Measurements from ENCODE around the gene LANCL3. TPM values are rescaled to one million over a fixed set of nuclear protein-coding genes. Genes with fewer than 3 reads are reported as not detected.

LANCL3 gene
- total RNA-seq, 1 donor from 2014 or later = 0.02 TPM

DNA sequence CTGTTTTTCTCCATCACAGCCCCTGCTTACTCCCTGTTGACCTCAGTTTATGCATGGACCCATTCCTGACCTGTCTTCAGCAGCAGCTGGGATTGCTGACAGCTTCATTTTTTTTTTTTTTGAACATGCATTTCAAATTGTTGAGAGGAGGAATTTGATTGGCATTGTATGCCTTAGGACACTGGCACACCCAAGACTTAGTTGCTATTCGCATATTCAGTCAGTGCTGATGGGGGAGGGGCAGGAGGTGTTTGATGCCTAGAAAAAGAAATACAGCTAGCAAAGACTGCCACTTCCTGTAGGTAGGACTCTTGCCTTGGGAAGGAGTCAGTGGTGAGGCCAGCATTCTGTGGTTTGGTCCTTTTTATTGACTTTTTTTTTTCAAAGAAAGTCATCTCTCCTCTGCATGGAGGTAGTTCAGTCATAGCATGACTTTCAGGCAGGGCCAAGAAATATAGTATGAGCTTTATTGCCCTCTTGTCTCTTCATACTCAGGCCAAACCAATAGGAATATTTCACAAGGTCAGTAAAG, 80.5 kb downstream of the LANCL3 start:
- Histone ChIP-seq H3K79me2 (ENCODE audit: low read depth) (no peaks in the 10 kb centered on the region), H3K9me3 (ENCODE audit: low read depth) (no peaks in the 10 kb centered on the region), H3K27me3 (no peaks in the 10 kb centered on the region), H2AFZ (replicated peaks) (no peak overlapping the region), H3K4me2 (no peak overlapping the region), H3K4me3 (no peak overlapping the region), H3K36me3 (no peaks in the 10 kb centered on the region), H3K4me1 (no peaks in the 10 kb centered on the region), H3K27ac (no peak overlapping the region), H3K9ac (no peak overlapping the region), H4K20me1 (ENCODE audit: low read depth) (no peaks in the 10 kb centered on the region), H3F3A (ENCODE audit: low read depth) (no peaks in the 10 kb centered on the region)
- Mint-ChIP-seq H3K36me3 (no peaks in the 10 kb centered on the region), H3K27me3 (ENCODE audit: insufficient read depth, low read depth) (no peaks in the 10 kb centered on the region), H3K4me1 (no peaks in the 10 kb centered on the region), H3K27ac (no peak overlapping the region), H3K4me3 (no peak overlapping the region), H3K9me3 (no peaks in the 10 kb centered on the region)
- DNase-seq (ENCODE audit: low spot score) = no peak
- TF ChIP-seq EZH2 (IDR thresholded peaks at IDR 0.05) (no peak), EZH2phosphoT487 (IDR thresholded peaks at IDR 0.05) (no peak)
- TF ChIP-seq, protein P1, sequence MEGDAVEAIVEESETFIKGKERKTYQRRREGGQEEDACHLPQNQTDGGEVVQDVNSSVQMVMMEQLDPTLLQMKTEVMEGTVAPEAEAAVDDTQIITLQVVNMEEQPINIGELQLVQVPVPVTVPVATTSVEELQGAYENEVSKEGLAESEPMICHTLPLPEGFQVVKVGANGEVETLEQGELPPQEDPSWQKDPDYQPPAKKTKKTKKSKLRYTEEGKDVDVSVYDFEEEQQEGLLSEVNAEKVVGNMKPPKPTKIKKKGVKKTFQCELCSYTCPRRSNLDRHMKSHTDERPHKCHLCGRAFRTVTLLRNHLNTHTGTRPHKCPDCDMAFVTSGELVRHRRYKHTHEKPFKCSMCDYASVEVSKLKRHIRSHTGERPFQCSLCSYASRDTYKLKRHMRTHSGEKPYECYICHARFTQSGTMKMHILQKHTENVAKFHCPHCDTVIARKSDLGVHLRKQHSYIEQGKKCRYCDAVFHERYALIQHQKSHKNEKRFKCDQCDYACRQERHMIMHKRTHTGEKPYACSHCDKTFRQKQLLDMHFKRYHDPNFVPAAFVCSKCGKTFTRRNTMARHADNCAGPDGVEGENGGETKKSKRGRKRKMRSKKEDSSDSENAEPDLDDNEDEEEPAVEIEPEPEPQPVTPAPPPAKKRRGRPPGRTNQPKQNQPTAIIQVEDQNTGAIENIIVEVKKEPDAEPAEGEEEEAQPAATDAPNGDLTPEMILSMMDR (IDR thresholded peaks at IDR 0.05) = no peak

DNA sequence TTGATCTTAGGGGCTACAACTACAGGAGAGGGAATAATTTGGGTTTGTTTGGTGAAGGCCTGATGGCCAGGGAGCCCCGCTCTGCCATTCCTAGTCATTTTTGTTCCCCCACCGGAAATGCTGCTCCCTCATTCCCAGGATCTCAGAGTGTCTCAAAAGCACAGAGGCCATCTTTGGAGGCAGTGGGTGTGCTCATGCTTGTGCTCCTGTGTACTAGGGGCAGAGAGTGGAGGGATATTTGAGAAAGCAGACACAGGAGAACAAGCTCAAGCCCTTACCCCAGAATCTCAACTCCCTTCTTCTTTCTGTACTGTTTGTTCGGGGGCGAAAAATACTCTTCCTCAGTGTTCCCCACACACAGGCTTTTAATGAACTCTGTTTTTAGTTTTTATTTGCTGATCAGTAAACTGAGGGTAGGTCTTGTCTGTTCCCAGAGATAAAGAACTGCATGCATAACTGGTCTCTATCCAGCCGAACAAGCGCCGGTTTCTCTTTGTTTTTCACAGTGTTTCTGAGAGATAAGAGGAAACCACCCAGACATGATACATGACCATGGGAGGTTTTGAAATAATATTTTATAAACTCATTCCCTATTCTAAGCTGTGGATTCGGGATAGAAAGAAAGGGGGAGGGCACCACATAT, 81.2 kb downstream of the LANCL3 start:
- no peak overlapping the region for H3K4me3 ChIP-seq
- H3K4me1 Mint-ChIP-seq = no peaks in the 10 kb centered on the region
- no peak overlapping the region for H3K27ac ChIP-seq
- TF ChIP-seq EZH2phosphoT487 (IDR thresholded peaks at IDR 0.05) (no peak), EZH2 (IDR thresholded peaks at IDR 0.05) (no peak)
- DNase-seq (ENCODE audit: low spot score) = no peak
- H2AFZ ChIP-seq (replicated peaks) = peak overlapping the region; percentile 17
- no peak overlapping the region for H3K4me2 ChIP-seq
- H3K27me3 ChIP-seq = no peaks in the 10 kb centered on the region
- no peak overlapping the region for H3K4me3 Mint-ChIP-seq
- no peaks in the 10 kb centered on the region for H3K36me3 ChIP-seq
- no peaks in the 10 kb centered on the region for H3K36me3 Mint-ChIP-seq
- no peaks in the 10 kb centered on the region for H3K27me3 Mint-ChIP-seq (ENCODE audit: insufficient read depth, low read depth)
- no peak overlapping the region for H3K9ac ChIP-seq
- H4K20me1 ChIP-seq (ENCODE audit: low read depth) = no peaks in the 10 kb centered on the region
- no peak overlapping the region for H3K27ac Mint-ChIP-seq
- H3F3A ChIP-seq (ENCODE audit: low read depth) = no peaks in the 10 kb centered on the region
- no peaks in the 10 kb centered on the region for H3K4me1 ChIP-seq
- H3K9me3 ChIP-seq (ENCODE audit: low read depth) = no peaks in the 10 kb centered on the region
- no peaks in the 10 kb centered on the region for H3K79me2 ChIP-seq (ENCODE audit: low read depth)
- no peaks in the 10 kb centered on the region for H3K9me3 Mint-ChIP-seq

DNA sequence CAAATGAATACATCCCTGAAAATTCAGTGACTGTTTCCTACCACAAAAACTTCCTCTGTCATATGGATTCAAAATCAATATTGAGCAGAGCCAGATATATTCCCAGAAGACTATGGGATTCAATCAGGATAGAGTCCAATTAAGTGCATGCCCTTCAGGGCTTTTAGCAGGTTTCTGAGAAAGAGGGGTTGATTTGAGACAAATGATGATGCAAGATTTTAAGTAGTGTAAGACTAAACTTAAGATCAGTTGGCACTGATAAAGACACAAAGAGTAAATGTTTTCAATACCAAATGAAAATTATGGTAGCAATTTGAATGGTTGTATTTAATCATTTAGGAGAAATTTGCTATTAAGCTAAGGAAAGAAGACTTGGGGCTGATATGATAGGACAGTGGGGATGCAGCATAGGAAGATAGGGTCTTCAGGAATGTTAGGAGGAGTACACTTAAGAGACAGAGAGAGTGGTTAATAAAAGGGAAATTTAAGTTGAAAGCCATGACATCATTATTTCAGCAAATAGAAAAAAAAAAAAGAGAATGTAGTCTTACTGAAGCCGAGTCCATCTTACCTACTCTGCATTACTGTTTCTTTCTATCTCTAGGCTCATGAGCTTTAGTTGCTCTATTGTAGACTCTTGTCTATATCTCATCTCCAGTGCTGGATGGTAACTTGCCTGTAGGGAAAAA, 82.1 kb downstream of the LANCL3 start:
- Histone ChIP-seq H3K4me3 (no peak overlapping the region), H3F3A (ENCODE audit: low read depth) (no peaks in the 10 kb centered on the region), H3K9me3 (ENCODE audit: low read depth) (no peaks in the 10 kb centered on the region), H3K27me3 (no peaks in the 10 kb centered on the region), H3K27ac (no peak overlapping the region), H3K79me2 (ENCODE audit: low read depth) (no peaks in the 10 kb centered on the region), H2AFZ (replicated peaks) (no peak overlapping the region), H3K4me2 (no peak overlapping the region), H3K9ac (no peak overlapping the region), H4K20me1 (ENCODE audit: low read depth) (no peaks in the 10 kb centered on the region), H3K4me1 (no peaks in the 10 kb centered on the region), H3K36me3 (no peaks in the 10 kb centered on the region)
- TF ChIP-seq EZH2 (IDR thresholded peaks at IDR 0.05) = no peak
- TF ChIP-seq, protein P1 (IDR thresholded peaks at IDR 0.05) = no peak
- TF ChIP-seq EZH2phosphoT487 (IDR thresholded peaks at IDR 0.05) = no peak
- no peak overlapping the region for H3K27ac Mint-ChIP-seq
- H3K4me3 Mint-ChIP-seq = no peak overlapping the region
- no peaks in the 10 kb centered on the region for H3K4me1 Mint-ChIP-seq
- no peaks in the 10 kb centered on the region for H3K9me3 Mint-ChIP-seq
- H3K27me3 Mint-ChIP-seq (ENCODE audit: insufficient read depth, low read depth) = no peaks in the 10 kb centered on the region
- no peak for DNase-seq (ENCODE audit: low spot score)
- no peaks in the 10 kb centered on the region for H3K36me3 Mint-ChIP-seq

All from neural progenitor cell (in vitro differentiated cells).